GM18870 (cell line): ENCODE measurements around the gene BORCS6.
A peak's percentile ranks its signal among the peaks of the same experiment; 100 is the strongest.

Experiments used
- ATAC-seq: cut with Tn5 transposase; IDR thresholded peaks from one replicate; pipeline ENCODE4 v1.9.1; 2021; ENCODE audit warnings: moderate library complexity; ENCODE audit not compliant: unreplicated experiment

Gene BORCS6

DNA sequence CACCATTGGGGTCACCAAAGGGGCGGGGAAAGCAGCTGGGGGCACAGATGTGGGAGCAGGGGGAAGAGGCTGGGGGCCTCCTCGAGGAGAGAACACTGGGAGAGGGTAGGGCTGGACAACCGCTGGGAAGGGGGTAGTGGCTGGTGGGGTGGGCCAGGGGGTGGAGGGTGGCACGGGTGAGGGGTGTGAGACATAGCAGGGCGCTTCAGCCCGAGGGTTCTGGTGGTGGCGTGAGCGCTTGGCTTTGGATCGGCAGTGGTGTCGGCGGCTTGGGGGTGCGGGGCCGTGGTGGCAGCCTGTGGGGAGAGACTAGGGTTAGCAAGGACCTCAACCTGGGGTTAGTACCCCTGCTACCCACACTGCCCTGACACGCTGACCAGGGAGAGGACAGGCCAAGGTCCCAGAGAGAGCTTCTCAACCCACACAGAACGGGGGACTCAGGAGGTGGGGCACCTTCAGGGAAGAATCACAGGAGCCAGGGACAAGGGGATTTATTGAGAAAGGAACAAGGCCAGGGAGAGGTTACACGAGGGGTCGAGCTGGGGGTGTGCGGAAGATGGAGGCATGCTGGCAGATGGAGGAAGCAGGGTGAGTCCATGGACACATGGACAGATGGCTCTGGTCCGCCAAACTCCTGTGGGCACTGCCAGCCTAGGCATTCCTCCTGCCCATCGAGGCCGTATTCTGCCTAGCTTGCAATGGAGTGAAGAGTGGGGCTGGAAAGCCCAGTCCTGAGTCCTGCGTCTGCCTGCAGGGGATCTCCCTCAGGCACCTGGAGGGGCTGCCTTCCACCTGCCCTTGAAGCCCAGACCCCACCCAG, 46.2 kb downstream of the BORCS6 start:
- no peak for ATAC-seq

DNA sequence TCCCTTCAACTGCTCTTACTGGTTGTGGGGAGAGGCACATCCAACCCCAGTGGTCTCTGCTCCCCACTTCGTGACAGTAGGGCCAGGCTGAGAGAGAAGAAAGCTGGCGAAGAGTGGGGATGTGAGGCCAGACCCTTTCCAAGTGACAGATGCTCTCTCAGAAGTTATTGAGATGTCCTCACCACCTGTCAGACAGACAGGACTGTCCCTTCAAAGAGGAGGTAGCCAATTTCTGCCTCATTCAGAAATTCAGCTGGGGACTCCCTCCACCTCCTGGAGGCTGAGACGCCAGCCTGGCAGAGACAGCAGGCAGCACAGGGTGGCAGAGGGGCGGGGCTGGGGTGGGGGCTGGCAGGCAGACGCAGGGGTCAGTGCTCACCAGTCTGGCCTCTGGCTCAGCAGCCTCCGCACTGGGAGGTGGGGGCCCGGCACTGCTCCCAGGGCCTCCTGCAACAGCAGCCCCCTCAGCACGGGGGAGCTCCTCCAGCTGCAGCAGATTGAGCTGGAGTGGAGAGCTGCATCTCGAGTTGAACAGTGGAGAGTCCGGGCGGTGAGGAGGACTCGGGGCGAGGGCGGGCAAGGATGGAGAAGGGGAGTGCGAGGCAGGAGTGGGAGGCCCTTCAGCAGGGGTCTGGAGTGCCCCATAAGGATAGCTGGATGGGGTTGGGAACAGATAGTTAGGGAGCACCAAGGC, 46.9 kb downstream of the BORCS6 start:
- ATAC-seq = no peak

DNA sequence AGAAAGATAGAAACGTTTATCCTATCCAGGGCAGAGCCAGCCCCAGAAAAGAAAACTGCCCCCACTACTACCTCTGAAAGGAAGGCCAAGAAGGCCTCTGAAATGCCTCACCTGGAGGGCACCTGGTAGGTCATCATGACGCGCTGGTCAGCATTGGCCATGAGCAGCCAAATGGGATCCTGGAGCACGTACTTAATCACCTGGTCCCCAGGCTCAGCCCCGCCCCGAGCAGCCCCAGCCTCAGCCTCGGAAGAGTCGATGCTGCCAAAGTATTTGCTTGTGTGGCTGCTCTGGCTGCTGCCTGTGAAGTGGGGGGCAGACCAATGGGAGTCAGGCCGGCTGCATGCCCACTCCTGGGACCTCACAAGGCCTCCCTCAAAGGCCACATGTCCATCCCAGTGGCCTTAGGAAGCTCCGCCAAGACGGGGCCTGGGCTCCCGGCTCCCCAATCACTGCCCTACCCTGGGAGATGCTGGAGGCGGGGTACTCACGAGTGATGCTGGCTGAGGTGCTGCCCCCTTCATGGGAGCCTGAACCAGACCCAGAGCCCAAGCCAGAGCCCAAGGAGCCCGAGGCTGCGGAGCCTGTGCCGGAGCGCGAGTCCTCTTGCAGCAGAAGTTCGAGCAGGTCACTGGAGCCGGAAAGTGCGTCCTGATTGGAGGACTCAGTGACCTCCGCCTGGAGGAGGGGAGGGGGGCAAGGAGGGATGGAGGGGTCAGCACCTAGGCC, 47.7 kb downstream of the BORCS6 start:
- no peak for ATAC-seq

DNA sequence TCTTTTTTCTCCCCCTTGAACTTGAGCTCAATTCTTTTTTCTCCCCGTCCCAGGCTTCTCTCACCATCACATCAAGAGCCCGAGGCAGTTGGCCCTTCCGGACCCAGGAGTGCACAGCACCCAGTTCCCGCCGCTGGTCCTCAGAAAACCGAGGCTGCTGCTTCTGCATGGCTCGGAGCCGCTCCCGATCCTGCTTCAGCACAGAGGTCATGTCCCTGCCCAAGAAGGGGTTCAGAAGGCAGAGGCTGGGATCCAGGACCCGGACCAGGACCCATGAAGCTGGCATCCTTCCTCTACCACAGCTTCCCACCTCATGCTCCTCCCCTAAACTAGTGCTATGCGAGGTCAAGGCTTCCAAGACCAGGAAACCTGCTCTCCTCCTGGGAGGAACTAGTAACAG, 48.2 kb downstream of the BORCS6 start:
- ATAC-seq = no peak

DNA sequence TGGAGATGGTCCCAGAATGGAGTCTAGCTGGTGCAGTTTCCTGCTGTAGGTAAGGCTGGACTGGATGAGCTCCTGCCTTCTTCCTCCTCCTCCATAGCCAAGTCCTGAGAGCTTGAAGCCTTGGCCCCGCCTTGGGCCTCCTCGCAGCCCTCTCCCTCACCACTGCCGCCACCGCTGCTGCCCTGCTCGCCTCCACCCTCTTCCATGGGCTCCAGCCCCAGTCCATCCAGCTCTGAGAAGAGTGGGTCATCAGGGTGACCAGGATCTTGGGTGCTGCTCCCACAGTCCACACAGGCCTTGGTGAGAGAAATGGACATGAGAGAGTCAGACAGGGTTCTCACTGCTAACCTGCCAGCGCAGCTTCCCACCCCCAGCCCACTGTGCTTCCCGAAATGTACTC, 48.9 kb downstream of the BORCS6 start:
- ATAC-seq = no peak

DNA sequence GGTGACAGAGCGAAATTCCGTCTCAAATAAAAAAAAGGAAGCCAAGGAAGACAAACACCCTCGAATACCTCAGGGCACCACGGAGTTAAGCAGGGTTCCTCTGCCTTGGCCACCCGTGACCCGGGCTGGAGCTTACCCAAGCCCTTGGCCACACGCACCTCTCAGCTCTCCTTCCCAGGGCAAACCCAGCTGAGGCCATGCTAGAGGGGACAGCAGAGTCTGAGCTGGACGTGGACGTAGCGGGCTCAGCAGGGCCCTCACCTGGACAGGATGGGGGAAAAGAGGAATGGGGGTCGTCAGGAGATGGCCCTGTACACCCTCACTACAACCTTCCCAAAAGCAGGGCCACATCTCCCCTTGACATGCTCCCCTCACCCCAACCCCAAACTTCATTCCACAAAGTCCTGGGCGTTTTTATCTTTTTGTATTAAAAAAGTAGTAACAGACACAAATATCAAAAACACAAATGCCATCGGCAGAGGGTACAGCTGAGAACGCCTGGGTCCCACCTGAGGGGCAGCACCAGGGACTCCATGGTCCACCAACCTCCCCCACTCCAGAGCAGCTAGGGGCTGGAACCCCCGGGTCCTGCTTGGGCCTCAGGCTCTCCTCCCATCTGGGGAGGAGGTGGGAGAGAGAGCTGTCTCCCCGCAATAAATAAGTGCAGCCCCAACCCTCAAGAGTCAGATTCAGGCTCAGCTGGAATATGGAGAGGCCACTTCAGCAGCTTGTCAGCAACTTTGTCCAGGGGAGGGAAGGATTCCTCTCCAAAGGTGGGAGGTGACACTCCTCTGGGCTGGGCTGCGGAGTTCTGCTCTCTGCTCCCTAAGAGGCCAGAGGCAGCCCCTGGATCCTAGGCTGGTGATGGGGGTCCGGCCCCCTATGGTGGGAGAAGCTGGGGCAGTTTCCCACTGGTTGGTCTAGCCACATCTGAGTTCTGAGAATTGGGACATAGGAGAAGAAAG, 49.6 kb downstream of the BORCS6 start:
- ATAC-seq = no peak

DNA sequence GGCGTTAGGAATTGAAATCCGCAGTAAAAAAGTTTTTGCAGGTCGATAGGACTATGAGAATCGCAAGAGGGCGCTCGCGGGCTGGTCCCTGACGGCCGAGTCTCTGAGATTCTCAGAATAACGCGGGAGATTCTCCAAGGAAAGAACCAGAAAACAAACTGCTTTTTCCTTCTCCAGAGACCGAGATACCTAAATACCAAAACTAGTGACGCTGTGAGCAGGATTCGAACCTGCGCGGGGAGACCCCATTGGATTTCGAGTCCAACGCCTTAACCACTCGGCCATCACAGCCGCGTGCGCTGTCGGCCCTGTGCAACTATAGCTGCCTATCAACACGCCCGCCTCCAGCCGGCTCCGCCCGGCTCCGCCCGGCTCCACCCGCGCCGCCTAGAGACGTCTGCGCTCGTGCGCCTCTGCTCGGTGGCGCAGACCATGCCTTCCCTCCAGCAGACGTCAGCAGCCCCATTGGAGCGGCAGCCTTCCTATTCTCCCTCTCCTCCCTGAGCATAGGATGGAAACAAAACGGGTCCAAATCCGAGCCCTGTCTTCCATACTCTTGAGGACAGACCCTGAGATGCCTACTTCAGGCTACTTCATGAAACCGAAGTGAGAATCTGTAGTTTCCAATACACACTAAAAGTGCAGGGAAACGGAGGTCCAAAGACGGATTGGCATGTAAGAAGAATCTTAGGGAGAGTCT, 51.2 kb downstream of the BORCS6 start:
- peak; percentile 60 for ATAC-seq

DNA sequence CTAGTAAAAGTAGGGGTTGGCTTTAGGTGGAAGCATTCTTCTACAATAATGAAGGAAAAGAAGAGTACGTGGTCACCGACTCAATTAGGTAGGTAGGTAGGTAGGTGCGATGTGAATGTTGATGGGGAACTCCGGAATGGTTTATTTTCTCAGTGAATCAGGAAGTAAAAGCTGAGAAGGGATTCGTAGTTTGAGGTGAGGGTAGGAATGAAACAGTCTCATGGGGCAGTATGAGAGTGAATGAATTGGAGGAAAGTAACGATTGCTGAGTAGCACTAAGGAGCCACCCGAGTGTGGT, 51.7 kb downstream of the BORCS6 start:
- no peak for ATAC-seq
